Panc1 (cell line): ENCODE data around the gene TANC1. TPM values are rescaled to one million over a fixed set of nuclear protein-coding genes. Genes with fewer than 3 reads are reported as not detected.

Experiments
- ATAC-seq: fragments of 200-7000 bp; cut with Tn5 transposase; 2 replicates; pipeline ENCODE4 v1.9.1; 2020; ENCODE audit warnings: mild to moderate bottlenecking, moderate library complexity
- BruUV-seq: library from RNA; stranded (reverse); fragments of 400-500 nt; replicated peaks from 2 replicates; lab custom pipeline; 2021; lab: Mats Ljungman, UMichigan
- CTCF ChIA-PET: fragments of 300-600 bp; sonication (Branson Sonifier 250); formaldehyde crosslinking; loops from one replicate; lab custom pipeline; 2022; ENCODE audit warnings: antibody characterized with exemption; lab: Charles Lee
- POLR2A ChIA-PET: fragments of 300-600 bp; sonication (Branson Sonifier 250); formaldehyde crosslinking; loops from one replicate; lab custom pipeline; 2022; ENCODE audit warnings: antibody characterized with exemption; lab: Charles Lee
- DNase-seq: peaks from one replicate; pipeline ENCODE4 v3.0.0-alpha.2; 2010; ENCODE audit warnings: low read depth, low spot score
- H3K27ac ChIP-seq: 2 replicates; pipeline ENCODE4 v1.5.1; 2011; ENCODE audit warnings: mild to moderate bottlenecking, low read length, inconsistent platforms
- H3K27me3 ChIP-seq: fragments of 200-500 bp; sonication (Bioruptor generic); 2 replicates; pipeline ENCODE4 v1.6.0; 2014; ENCODE audit warnings: low read length, inconsistent platforms; ENCODE audit not compliant: control insufficient read depth, insufficient read depth
- H3K36me3 ChIP-seq: fragments of 200-500 bp; sonication (Bioruptor generic); 2 replicates; pipeline ENCODE4 v1.5.1; 2014; ENCODE audit warnings: inconsistent platforms, mild to moderate bottlenecking, low read length, moderate library complexity; ENCODE audit not compliant: control insufficient read depth, insufficient read depth
- H3K4me1 ChIP-seq: 2 replicates; pipeline ENCODE4 v1.5.1; 2011; ENCODE audit warnings: inconsistent platforms, mild to moderate bottlenecking, low read length, moderate library complexity; ENCODE audit not compliant: control insufficient read depth, insufficient read depth
- H3K4me3 ChIP-seq, 2 experiments: 2 replicates each; pipeline ENCODE4 v1.5.1; 2011 to 2012; ENCODE audit warnings: low read depth in 2 of 2, low read length in 2 of 2, mild to moderate bottlenecking in 2 of 2, inconsistent platforms in 1 of 2, moderate library complexity in 1 of 2
- H3K9me3 ChIP-seq: fragments of 200-500 bp; sonication (Bioruptor generic); 2 replicates; pipeline ENCODE4 v1.5.1; 2014; ENCODE audit warnings: low read depth, mild to moderate bottlenecking, inconsistent platforms, low read length, moderate library complexity; ENCODE audit not compliant: control insufficient read depth, insufficient read depth
- POLR2AphosphoS5 ChIP-seq: IDR thresholded peaks from 2 replicates; pipeline ENCODE4 v1.6.1; 2012; ENCODE audit warnings: mild to moderate bottlenecking, low read depth, low read length, moderate library complexity
- SIN3A ChIP-seq: IDR thresholded peaks from 2 replicates; pipeline ENCODE4 v1.6.1; 2012; ENCODE audit warnings: low read depth, mild to moderate bottlenecking, low read length, moderate library complexity, borderline replicate concordance; ENCODE audit not compliant: insufficient read depth
- TCF7L2 ChIP-seq: IDR thresholded peaks from 2 replicates; pipeline ENCODE4 v1.6.1; 2011; ENCODE audit warnings: mild to moderate bottlenecking, low read depth, low read length, inconsistent platforms
- in situ Hi-C: cut with HindIII; loops from 2 replicates; pipeline ENCODE4 v1.10.0; 2016; ENCODE audit warnings: low sequenced_read_pairs, low pct_unique_long_range_greater_than_20kb
- intact Hi-C: fragments of 100-400 bp; cut with micrococcal nuclease; formaldehyde crosslinking; loops from one replicate; pipeline ENCODE4 v1.10.0; 2022; ENCODE audit not compliant: unreplicated experiment
- total RNA-seq: library from RNA; stranded (reverse); gene quantifications from one replicate; pipeline ENCODE4 v1.2.1, GENCODE V29; 2021; ENCODE audit not compliant: unreplicated experiment
- TF ChIP-seq, protein P1 (sequence below), 2 experiments: IDR thresholded peaks; 2 replicates each; pipeline ENCODE4 v1.6.1; 2011 to 2012; ENCODE audit warnings: low read depth in 2 of 2, control low read depth in 1 of 2, low read length in 1 of 2, mild to moderate bottlenecking in 1 of 2, moderate library complexity in 1 of 2; ENCODE audit not compliant: insufficient read depth in 1 of 2
- TF ChIP-seq, protein P2 (sequence below): fragments of 450-650 bp; IDR thresholded peaks from 2 replicates; pipeline ENCODE4 v1.5.1; 2017; ENCODE audit warnings: mild to moderate bottlenecking

TANC1 gene
- total RNA-seq, 1 experiment from 2014 or later = 44.3 TPM

DNA sequence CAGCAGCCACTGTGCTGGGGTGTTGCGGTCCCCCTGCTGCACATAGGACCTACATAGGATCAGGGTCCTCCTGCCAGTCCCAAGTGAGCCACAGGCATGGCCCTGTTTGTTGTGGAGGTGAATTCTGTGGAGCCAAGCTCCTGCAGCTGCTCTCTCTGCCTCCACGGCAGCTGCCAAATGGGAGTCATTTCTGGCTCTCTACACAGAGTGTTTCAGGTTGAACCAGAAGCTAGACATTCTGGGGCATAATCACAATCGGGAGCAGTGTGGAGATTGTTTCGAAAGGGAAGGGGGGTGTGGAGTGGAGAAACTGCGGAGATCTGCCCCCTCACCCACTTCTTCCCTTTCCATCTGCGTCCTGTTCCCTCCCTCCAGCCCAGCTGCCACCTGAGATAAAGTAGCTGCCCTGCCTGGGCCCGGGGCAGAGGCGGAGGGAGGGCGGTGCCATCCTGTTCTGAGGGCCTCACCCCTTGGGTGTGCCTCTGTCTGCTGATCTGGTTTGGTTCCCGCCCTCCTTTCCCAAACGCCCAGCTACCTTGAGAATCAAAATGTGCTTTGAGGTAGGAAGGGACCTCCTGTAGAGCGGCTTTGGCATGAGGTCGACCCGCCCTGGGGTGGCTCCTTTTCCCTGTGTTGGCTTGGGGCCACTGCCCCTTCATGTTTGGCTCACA, 178.7 kb downstream of the TANC1 start:
- DNase-seq (no peak), ATAC-seq (peak; percentile 42; the same call in 1 of the 2 replicates)
- in situ Hi-C loops (no loop called here), intact Hi-C loops (no loop called here)
- no peaks in the 10 kb centered on the region for H3K9me3 ChIP-seq
- TF ChIP-seq SIN3A (no peak), TCF7L2 (no peak), POLR2AphosphoS5 (no peak)
- TF ChIP-seq, protein P1, sequence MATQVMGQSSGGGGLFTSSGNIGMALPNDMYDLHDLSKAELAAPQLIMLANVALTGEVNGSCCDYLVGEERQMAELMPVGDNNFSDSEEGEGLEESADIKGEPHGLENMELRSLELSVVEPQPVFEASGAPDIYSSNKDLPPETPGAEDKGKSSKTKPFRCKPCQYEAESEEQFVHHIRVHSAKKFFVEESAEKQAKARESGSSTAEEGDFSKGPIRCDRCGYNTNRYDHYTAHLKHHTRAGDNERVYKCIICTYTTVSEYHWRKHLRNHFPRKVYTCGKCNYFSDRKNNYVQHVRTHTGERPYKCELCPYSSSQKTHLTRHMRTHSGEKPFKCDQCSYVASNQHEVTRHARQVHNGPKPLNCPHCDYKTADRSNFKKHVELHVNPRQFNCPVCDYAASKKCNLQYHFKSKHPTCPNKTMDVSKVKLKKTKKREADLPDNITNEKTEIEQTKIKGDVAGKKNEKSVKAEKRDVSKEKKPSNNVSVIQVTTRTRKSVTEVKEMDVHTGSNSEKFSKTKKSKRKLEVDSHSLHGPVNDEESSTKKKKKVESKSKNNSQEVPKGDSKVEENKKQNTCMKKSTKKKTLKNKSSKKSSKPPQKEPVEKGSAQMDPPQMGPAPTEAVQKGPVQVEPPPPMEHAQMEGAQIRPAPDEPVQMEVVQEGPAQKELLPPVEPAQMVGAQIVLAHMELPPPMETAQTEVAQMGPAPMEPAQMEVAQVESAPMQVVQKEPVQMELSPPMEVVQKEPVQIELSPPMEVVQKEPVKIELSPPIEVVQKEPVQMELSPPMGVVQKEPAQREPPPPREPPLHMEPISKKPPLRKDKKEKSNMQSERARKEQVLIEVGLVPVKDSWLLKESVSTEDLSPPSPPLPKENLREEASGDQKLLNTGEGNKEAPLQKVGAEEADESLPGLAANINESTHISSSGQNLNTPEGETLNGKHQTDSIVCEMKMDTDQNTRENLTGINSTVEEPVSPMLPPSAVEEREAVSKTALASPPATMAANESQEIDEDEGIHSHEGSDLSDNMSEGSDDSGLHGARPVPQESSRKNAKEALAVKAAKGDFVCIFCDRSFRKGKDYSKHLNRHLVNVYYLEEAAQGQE (IDR thresholded peaks at IDR 0.05; ENCODE audit: insufficient read depth in 1 of 2, low read depth in 2 of 2, low read length in 1 of 2) = no peak
- TF ChIP-seq, protein P2, sequence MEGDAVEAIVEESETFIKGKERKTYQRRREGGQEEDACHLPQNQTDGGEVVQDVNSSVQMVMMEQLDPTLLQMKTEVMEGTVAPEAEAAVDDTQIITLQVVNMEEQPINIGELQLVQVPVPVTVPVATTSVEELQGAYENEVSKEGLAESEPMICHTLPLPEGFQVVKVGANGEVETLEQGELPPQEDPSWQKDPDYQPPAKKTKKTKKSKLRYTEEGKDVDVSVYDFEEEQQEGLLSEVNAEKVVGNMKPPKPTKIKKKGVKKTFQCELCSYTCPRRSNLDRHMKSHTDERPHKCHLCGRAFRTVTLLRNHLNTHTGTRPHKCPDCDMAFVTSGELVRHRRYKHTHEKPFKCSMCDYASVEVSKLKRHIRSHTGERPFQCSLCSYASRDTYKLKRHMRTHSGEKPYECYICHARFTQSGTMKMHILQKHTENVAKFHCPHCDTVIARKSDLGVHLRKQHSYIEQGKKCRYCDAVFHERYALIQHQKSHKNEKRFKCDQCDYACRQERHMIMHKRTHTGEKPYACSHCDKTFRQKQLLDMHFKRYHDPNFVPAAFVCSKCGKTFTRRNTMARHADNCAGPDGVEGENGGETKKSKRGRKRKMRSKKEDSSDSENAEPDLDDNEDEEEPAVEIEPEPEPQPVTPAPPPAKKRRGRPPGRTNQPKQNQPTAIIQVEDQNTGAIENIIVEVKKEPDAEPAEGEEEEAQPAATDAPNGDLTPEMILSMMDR = no peak
- ChIA-PET CTCF (interaction anchor here (0.7 kb wide), 1 partner anchor 28 kb away, joined by 10 read pairs; no protein-coding TSS in a partner anchor), POLR2A (interaction anchor here (0.6 kb wide), 1 partner anchor 1400 kb away, joined by 6 read pairs; no protein-coding TSS in a partner anchor)
- BruUV-seq = no TSS peak
- no peaks in the 10 kb centered on the region for H3K27me3 ChIP-seq
- no peak overlapping the region for H3K4me3 ChIP-seq
- H3K4me1 ChIP-seq = no peaks in the 10 kb centered on the region
- 0 out of 2 replicates have a peak, but pooled peaks cover 6% of the 10 kb centered on the region for H3K36me3 ChIP-seq
- no peak overlapping the region for H3K27ac ChIP-seq

DNA sequence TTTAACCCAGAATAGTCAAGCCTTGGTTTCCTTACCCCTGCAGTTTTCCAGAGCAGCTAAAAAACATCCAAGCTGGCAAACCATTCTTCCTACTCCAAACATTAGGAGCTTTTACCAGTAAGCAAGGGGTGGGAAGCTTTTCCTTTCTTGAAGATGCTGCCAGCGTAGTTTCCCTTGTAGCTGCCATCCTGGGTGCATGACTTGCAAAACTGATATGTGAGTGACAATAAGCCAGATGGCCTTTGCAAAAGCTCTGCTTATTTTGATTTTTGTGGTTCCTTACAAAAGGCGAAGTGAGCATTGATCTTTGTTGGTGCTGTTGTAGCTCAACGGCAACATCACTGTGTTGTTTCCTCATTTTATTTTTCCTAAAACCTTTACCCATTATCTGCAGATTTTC, 179.2 kb downstream of the TANC1 start:
- H3K36me3 ChIP-seq = 0 out of 2 replicates have a peak, but pooled peaks cover 6% of the 10 kb centered on the region
- intact Hi-C loops (no loop called here), in situ Hi-C loops (no loop called here)
- no TSS peak for BruUV-seq
- H3K4me3 ChIP-seq = no peak overlapping the region
- TF ChIP-seq SIN3A = no peak
- TF ChIP-seq, protein P2 = no peak
- no peak for TF ChIP-seq POLR2AphosphoS5
- no peak for TF ChIP-seq TCF7L2
- TF ChIP-seq, protein P1 (IDR thresholded peaks at IDR 0.05; ENCODE audit: insufficient read depth in 1 of 2, low read depth in 2 of 2, low read length in 1 of 2) = no peak
- CTCF ChIA-PET = no interaction called here
- no peaks in the 10 kb centered on the region for H3K9me3 ChIP-seq
- no peak for ATAC-seq
- H3K27me3 ChIP-seq = no peaks in the 10 kb centered on the region
- no peaks in the 10 kb centered on the region for H3K4me1 ChIP-seq
- POLR2A ChIA-PET = interaction anchor here (0.6 kb wide), 1 partner anchor 1399 kb away, joined by 6 read pairs; no protein-coding TSS in a partner anchor
- no peak overlapping the region for H3K27ac ChIP-seq
- no peak for DNase-seq
